OCI-LY1 (cell line): ENCODE data around the gene NAGA.

Experiments
- H2AFZ ChIP-seq: fragments of 200-600 bp; sonication (generic), shearing (Covaris generic); 2 replicates; pipeline ENCODE4 v1.6.0; 2014; ENCODE audit warnings: antibody characterized with exemption, mild to moderate bottlenecking, low read length
- H3F3A ChIP-seq: fragments of 200-600 bp; sonication (generic), shearing (Covaris generic); 2 replicates; pipeline ENCODE4 v1.6.0; 2014; ENCODE audit warnings: mild to moderate bottlenecking, antibody characterized with exemption, low read length, moderate library complexity; ENCODE audit not compliant: insufficient read depth
- H3K27ac ChIP-seq: fragments of 200-600 bp; sonication (generic); 2 replicates; pipeline ENCODE4 v1.5.1; 2014; ENCODE audit warnings: low read length, mixed run types, mild to moderate bottlenecking, low read depth; ENCODE audit not compliant: poor library complexity, severe bottlenecking
- H3K27me3 ChIP-seq: fragments of 200-600 bp; sonication (generic); 2 replicates; pipeline ENCODE4 v1.6.0; 2014; ENCODE audit warnings: antibody characterized with exemption, mild to moderate bottlenecking, low read length, moderate library complexity; ENCODE audit not compliant: insufficient read depth
- H3K36me3 ChIP-seq: fragments of 200-600 bp; sonication (generic); 2 replicates; pipeline ENCODE4 v1.6.1; 2014; ENCODE audit warnings: mild to moderate bottlenecking, antibody characterized with exemption, low read length, moderate library complexity, mixed read lengths; ENCODE audit not compliant: insufficient read depth
- H3K4me1 ChIP-seq: fragments of 200-600 bp; sonication (generic); 2 replicates; pipeline ENCODE4 v1.5.1; 2014; ENCODE audit warnings: mild to moderate bottlenecking, low read length, moderate library complexity; ENCODE audit not compliant: insufficient read depth, severe bottlenecking
- H3K4me2 ChIP-seq: fragments of 200-600 bp; sonication (generic), shearing (Covaris generic); 2 replicates; pipeline ENCODE4 v1.6.1; 2014; ENCODE audit warnings: low read length
- H3K4me3 ChIP-seq: fragments of 200-600 bp; sonication (generic); 2 replicates; pipeline ENCODE4 v1.5.1; 2014; ENCODE audit warnings: low read length, low read depth, mild to moderate bottlenecking, mixed read lengths; ENCODE audit not compliant: poor library complexity, severe bottlenecking
- H3K79me2 ChIP-seq: fragments of 200-600 bp; shearing (Covaris generic); 2 replicates; pipeline ENCODE4 v1.6.1; 2016; ENCODE audit warnings: mixed run types, low read length, mixed read lengths; ENCODE audit not compliant: insufficient read depth
- H3K9ac ChIP-seq: fragments of 200-600 bp; sonication (generic), shearing (Covaris generic); 2 replicates; pipeline ENCODE4 v1.6.1; 2014; ENCODE audit warnings: mild to moderate bottlenecking, low read length, mixed read lengths
- H3K9me2 ChIP-seq: fragments of 200-600 bp; sonication (generic), shearing (Covaris generic); 2 replicates; pipeline ENCODE4 v1.6.1; 2014; ENCODE audit warnings: low read depth, mild to moderate bottlenecking, low read length, mixed read lengths
- H3K9me3 ChIP-seq: fragments of 200-600 bp; shearing (Covaris generic); 2 replicates; pipeline ENCODE4 v1.6.1; 2014; ENCODE audit warnings: low read length, mixed read lengths
- H4K20me1 ChIP-seq: fragments of 200-600 bp; sonication (generic), shearing (Covaris generic); 2 replicates; pipeline ENCODE4 v1.6.0; 2016; ENCODE audit warnings: mild to moderate bottlenecking, low read length; ENCODE audit not compliant: insufficient read depth
- EZH2 ChIP-seq: fragments of 200-600 bp; sonication (generic), shearing (Covaris generic); IDR thresholded peaks from 2 replicates; pipeline ENCODE4 v1.8.0; 2017; ENCODE audit warnings: borderline replicate concordance, mixed run types, mild to moderate bottlenecking, antibody characterized with exemption, low read length, moderate library complexity, mixed read lengths
- TF ChIP-seq, protein P1 (sequence below): fragments of 200-600 bp; sonication (generic), shearing (Covaris generic); IDR thresholded peaks from 2 replicates; pipeline ENCODE4 v1.5.1; 2017; ENCODE audit warnings: mild to moderate bottlenecking, antibody characterized with exemption, low read length, moderate library complexity, mixed read lengths

NAGA gene

DNA sequence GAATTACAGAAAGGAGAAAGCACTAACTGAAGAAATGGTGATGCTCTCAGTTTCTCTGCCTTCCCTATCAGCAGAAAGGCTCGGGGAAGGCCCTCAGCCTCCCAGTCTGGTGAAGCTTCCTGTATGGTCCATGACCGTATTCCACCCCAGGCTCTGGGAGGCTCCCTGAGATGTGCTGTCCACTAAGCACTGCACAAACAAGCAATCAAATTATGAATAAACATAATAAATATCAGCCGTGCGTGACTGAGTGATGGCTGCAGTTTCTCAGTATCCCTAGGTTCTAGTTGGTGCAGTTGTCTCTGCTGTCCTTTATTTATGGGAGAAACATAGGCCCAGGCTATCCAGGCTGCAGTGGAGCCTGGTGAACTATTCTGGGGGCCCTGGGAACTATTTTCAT, 12.5 kb upstream of the NAGA start:
- Histone ChIP-seq H3F3A (no peaks in the 10 kb centered on the region), H3K4me2 (no peak overlapping the region), H3K36me3 (peaks cover 59% of the 10 kb centered on the region), H3K79me2 (peaks cover 22% of the 10 kb centered on the region), H3K4me3 (no peak overlapping the region), H3K9ac (no peak overlapping the region), H3K9me2 (no peaks in the 10 kb centered on the region), H4K20me1 (no peaks in the 10 kb centered on the region), H3K27ac (no peak overlapping the region), H3K27me3 (no peaks in the 10 kb centered on the region), H2AFZ (no peak overlapping the region), H3K4me1 (peaks cover 17% of the 10 kb centered on the region), H3K9me3 (no peaks in the 10 kb centered on the region)
- TF ChIP-seq, protein P1, sequence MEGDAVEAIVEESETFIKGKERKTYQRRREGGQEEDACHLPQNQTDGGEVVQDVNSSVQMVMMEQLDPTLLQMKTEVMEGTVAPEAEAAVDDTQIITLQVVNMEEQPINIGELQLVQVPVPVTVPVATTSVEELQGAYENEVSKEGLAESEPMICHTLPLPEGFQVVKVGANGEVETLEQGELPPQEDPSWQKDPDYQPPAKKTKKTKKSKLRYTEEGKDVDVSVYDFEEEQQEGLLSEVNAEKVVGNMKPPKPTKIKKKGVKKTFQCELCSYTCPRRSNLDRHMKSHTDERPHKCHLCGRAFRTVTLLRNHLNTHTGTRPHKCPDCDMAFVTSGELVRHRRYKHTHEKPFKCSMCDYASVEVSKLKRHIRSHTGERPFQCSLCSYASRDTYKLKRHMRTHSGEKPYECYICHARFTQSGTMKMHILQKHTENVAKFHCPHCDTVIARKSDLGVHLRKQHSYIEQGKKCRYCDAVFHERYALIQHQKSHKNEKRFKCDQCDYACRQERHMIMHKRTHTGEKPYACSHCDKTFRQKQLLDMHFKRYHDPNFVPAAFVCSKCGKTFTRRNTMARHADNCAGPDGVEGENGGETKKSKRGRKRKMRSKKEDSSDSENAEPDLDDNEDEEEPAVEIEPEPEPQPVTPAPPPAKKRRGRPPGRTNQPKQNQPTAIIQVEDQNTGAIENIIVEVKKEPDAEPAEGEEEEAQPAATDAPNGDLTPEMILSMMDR: no peak

DNA sequence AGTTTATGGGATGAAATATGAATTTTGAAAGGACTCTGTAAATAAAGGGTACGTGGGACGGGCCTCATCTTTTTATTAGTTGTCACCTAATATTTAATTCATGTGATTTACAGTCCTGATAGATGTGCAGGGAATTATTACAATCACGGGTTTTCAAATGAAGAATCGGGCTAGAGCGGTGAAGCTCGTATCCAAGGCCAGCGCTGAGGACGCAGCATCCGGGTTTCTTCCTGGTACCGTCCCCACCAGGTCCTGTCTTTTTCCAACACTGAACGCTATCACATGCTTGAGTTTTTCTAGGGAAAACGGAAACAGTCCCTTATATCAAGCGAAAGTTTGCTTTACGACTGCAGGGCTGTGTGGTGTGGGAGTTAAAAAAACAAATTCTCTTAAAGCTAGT, 9.7 kb upstream of the NAGA start:
- Histone ChIP-seq H3K36me3 (peaks cover 38% of the 10 kb centered on the region), H3F3A (no peaks in the 10 kb centered on the region), H3K9me3 (no peaks in the 10 kb centered on the region), H4K20me1 (no peaks in the 10 kb centered on the region), H3K79me2 (peaks cover 11% of the 10 kb centered on the region), H3K27me3 (no peaks in the 10 kb centered on the region), H3K9me2 (no peaks in the 10 kb centered on the region), H3K9ac (peak overlapping the region; percentile 90), H3K4me2 (peak overlapping the region; percentile 74), H2AFZ (no peak overlapping the region), H3K4me1 (peaks cover 17% of the 10 kb centered on the region), H3K4me3 (peak overlapping the region; percentile 81), H3K27ac (peak overlapping the region; percentile 79)
- TF ChIP-seq EZH2: no peak
- TF ChIP-seq, protein P1: no peak

DNA sequence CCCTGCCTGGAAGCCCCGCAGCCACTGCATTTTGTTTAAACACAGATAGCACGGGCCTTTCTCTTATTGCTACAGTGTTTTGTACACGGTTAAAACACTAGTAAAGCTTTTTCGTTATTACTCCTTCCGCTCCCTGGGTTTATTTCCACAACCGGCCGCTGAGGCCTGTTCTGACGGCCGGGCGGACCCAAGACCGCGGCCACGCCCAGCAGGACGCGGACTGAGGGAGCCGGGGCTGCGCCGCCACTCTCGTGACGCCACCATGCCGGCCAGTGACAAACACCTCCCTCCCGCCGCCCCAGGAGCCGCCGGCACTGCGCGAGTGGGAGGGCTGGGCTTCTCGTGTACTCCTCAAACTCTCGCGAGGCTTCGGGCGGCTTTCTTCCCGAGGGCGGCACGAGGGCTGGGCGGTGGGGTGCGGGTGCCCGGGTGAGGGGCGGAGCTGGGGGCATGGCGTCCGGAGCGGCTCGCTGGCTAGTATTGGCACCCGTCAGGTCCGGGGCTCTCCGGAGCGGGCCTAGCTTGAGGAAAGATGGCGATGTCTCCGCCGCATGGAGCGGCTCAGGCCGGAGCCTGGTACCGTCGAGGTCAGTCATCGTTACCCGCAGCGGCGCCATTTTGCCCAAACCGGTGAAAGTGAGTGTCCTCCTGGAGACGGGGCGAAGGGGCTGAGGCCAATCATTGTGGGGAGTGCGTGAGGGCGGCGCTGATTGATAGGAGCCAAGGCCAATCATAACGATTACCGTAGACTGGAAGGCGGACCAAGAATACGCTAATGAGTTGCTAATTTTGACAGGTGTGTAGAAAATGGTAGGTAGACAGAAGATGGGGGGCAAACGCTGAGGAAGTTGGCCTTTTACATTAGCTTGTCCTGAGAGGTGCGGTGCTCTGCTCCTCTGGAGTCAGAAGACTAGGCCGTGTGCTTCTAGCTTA, 9.0 kb upstream of the NAGA start, which contains the start of gene SMDT1:
SMDT1 (plus strand) TSS at position 382 of the 933 bp plus-strand sequence; CDS start at position 451, 69 bp downstream.
- Histone ChIP-seq H3K9me2 (no peaks in the 10 kb centered on the region), H3F3A (no peaks in the 10 kb centered on the region), H3K4me1 (peaks cover 17% of the 10 kb centered on the region), H2AFZ (no peak within 1 kb of the TSS), H4K20me1 (no peaks in the 10 kb centered on the region), H3K27me3 (no peaks in the 10 kb centered on the region), H3K79me2 (peaks cover 11% of the 10 kb centered on the region), H3K27ac (peak within 1 kb of the TSS; percentile 79), H3K4me3 (peak within 1 kb of the TSS; percentile 81), H3K9me3 (no peaks in the 10 kb centered on the region), H3K9ac (peak within 1 kb of the TSS; percentile 90), H3K4me2 (peak within 1 kb of the TSS; percentile 74), H3K36me3 (peaks cover 30% of the 10 kb centered on the region)
- no peak for TF ChIP-seq EZH2
- TF ChIP-seq, protein P1: no peak
